HepG2 (cell line): ENCODE data around the gene MYO9A. TPM values are rescaled to one million over a fixed set of nuclear protein-coding genes. Genes with fewer than 3 reads are reported as not detected.

Source experiments
- ATAC-seq: fragments of 200-7000 bp; cut with Tn5 transposase; 3 replicates; pipeline ENCODE4 v1.9.1; 2020; ENCODE audit warnings: mild to moderate bottlenecking, moderate library complexity
- BruUV-seq: library from RNA; stranded (reverse); fragments of 400-500 nt; replicated peaks from 2 replicates; lab custom pipeline; 2021; lab: Mats Ljungman, UMichigan
- CTCF ChIA-PET: fragments of 300-600 bp; formaldehyde crosslinking; extraction: SDS; loops from one replicate; lab custom pipeline; 2021; ENCODE audit warnings: low total read pairs, inconsistent platforms, low intra/inter-chr PET ratio; lab: Yijun Ruan, JAX
- POLR2A ChIA-PET: fragments of 350-600 bp; sonication (Branson Sonifier 250); formaldehyde crosslinking; loops from one replicate; lab custom pipeline; 2020; ENCODE audit warnings: antibody characterized with exemption, inconsistent platforms; lab: Yijun Ruan, JAX
- DNase-seq: peaks from one replicate; pipeline ENCODE4 v3.0.0-alpha.2; 2015; ENCODE audit warnings: low spot score
- FAIRE-seq: peaks from 3 replicates; lab custom pipeline; 2011; peaks lifted over from hg19 to GRCh38; lab: Jason Lieb, UNC
- H2AFZ ChIP-seq: one replicate; pipeline ENCODE4 v1.6.1; 2011; ENCODE audit warnings: low read length, inconsistent platforms
- H3K27ac ChIP-seq: fragments of 300-600 bp; 3 replicates; pipeline ENCODE4 v1.8.0; 2011; ENCODE audit warnings: mixed run types, mild to moderate bottlenecking, mixed read lengths, low read length, inconsistent platforms; ENCODE audit not compliant: insufficient read depth; ENCODE audit errors: extremely low read length
- H3K27me3 ChIP-seq, 2 experiments: fragments of 200-600 bp in 1 of 2; 2 replicates in 1 of 2; 3 replicates in 1 of 2; pipeline versions ENCODE4 v1.6.0 to v1.8.0; 2011; ENCODE audit warnings: low read length in 2 of 2, mild to moderate bottlenecking in 2 of 2, moderate library complexity in 2 of 2, inconsistent platforms in 1 of 2; ENCODE audit not compliant: insufficient read depth in 2 of 2, control insufficient read depth in 1 of 2
- H3K36me3 ChIP-seq, 2 experiments: fragments of 200-600 bp in 1 of 2; replicated peaks in 1 of 2; 2 replicates in 1 of 2; 3 replicates in 1 of 2; pipeline versions ENCODE4 v1.5.1 to v1.8.0; 2011; ENCODE audit warnings: low read length in 2 of 2, inconsistent platforms in 1 of 2; ENCODE audit not compliant: insufficient read depth in 2 of 2, control insufficient read depth in 1 of 2
- H3K4me1 ChIP-seq: 2 replicates; pipeline ENCODE4 v1.5.1; 2012; ENCODE audit warnings: low read length, inconsistent platforms; ENCODE audit not compliant: insufficient read depth
- H3K4me2 ChIP-seq: 2 replicates; pipeline ENCODE4 v1.6.0; 2011; ENCODE audit warnings: low read depth, low read length, inconsistent platforms
- H3K4me3 ChIP-seq, 3 experiments: fragments of 200-600 bp in 1 of 3; sonication (generic), shearing (Covaris generic) in 1 of 3; replicated peaks in 1 of 3; 2 replicates each; pipeline ENCODE4 v1.5.1; 2011 to 2016; ENCODE audit warnings: low read length in 3 of 3, inconsistent platforms in 2 of 3, low read depth in 2 of 3, mild to moderate bottlenecking in 2 of 3, control low read depth in 1 of 3, mixed read lengths in 1 of 3; ENCODE audit not compliant: insufficient read depth in 1 of 3
- H3K79me2 ChIP-seq: one replicate; pipeline ENCODE4 v1.6.1; 2011; ENCODE audit warnings: low read length, inconsistent platforms; ENCODE audit not compliant: insufficient read depth
- H3K9ac ChIP-seq: 2 replicates; pipeline ENCODE4 v1.6.0; 2011; ENCODE audit warnings: mild to moderate bottlenecking, low read depth, low read length, inconsistent platforms; ENCODE audit not compliant: insufficient read depth
- H3K9me3 ChIP-seq: 2 replicates; pipeline ENCODE4 v1.5.1; 2012; ENCODE audit warnings: mild to moderate bottlenecking, low read length
- H4K20me1 ChIP-seq: 2 replicates; pipeline ENCODE4 v1.6.0; 2011; ENCODE audit warnings: inconsistent platforms, mild to moderate bottlenecking, low read length, moderate library complexity; ENCODE audit not compliant: insufficient read depth
- CBX5 ChIP-seq: sonication (generic); formaldehyde crosslinking; IDR thresholded peaks from 2 replicates; pipeline ENCODE4 v1.4.0; 2020; ENCODE audit warnings: missing genetic modification reagents, borderline replicate concordance
- DBP ChIP-seq: sonication (generic); formaldehyde crosslinking; IDR thresholded peaks from 2 replicates; pipeline ENCODE4 v1.4.0; 2020; ENCODE audit warnings: missing genetic modification reagents; ENCODE audit errors: not compliant biosample characterization
- ETV6 ChIP-seq: sonication (generic); formaldehyde crosslinking; conservative IDR thresholded peaks from 2 replicates; pipeline ENCODE4 v1.4.0; 2020; ENCODE audit warnings: missing genetic modification reagents
- GABPB1 ChIP-seq: IDR thresholded peaks from 2 replicates; pipeline ENCODE4 v1.6.1; 2016; ENCODE audit warnings: mild to moderate bottlenecking, missing genetic modification reagents, moderate library complexity, missing compliant biosample characterization
- HNRNPL ChIP-seq: fragments of 200-400 bp; formaldehyde crosslinking; IDR thresholded peaks from 2 replicates; pipeline ENCODE4 v1.6.1; 2017; ENCODE audit warnings: mild to moderate bottlenecking, low read depth, low read length
- JUNB ChIP-seq: sonication (generic); formaldehyde crosslinking; IDR thresholded peaks from 2 replicates; pipeline ENCODE4 v1.8.0; 2022; ENCODE audit warnings: missing genetic modification reagents, mild to moderate bottlenecking, borderline replicate concordance
- NR3C1 ChIP-seq: sonication (generic); formaldehyde crosslinking; IDR thresholded peaks from 2 replicates; pipeline ENCODE4 v1.4.0; 2020; ENCODE audit warnings: missing genetic modification reagents
- SATB2 ChIP-seq: sonication (generic); formaldehyde crosslinking; IDR thresholded peaks from 2 replicates; pipeline ENCODE4 v1.5.0; 2020; ENCODE audit warnings: missing genetic modification reagents
- ZNF142 ChIP-seq: sonication (generic); formaldehyde crosslinking; IDR thresholded peaks from 2 replicates; pipeline ENCODE4 v1.4.0; 2020; ENCODE audit warnings: missing genetic modification reagents
- ZNF414 ChIP-seq: sonication (generic); formaldehyde crosslinking; IDR thresholded peaks from 2 replicates; pipeline ENCODE4 v1.5.0; 2020; ENCODE audit warnings: missing genetic modification reagents
- ZNF724P ChIP-seq: sonication (generic); formaldehyde crosslinking; IDR thresholded peaks from 2 replicates; pipeline ENCODE4 v1.8.0; 2022; ENCODE audit warnings: missing genetic modification reagents, borderline replicate concordance
- ZNF776 ChIP-seq: sonication (generic); formaldehyde crosslinking; IDR thresholded peaks from 2 replicates; pipeline ENCODE4 v1.4.0; 2020; ENCODE audit warnings: mild to moderate bottlenecking, missing genetic modification reagents
- ZNF841 ChIP-seq: sonication (generic); formaldehyde crosslinking; IDR thresholded peaks from 2 replicates; pipeline ENCODE4 v1.8.1; 2023; ENCODE audit warnings: missing genetic modification reagents, borderline replicate concordance
- WGBS: methylation state at CpG from one replicate; pipeline ENCODE4 v1.1.6; 2017; ENCODE audit warnings: low lambda C conversion rate; 5-methylcytosine and 5-hydroxymethylcytosine counted together
- in situ Hi-C: cut with HindIII; loops from 2 replicates; pipeline ENCODE4 v1.10.0; 2017; ENCODE audit warnings: low pct_unique_long_range_greater_than_20kb; ENCODE audit not compliant: extremely low pct_ligation_motif_present
- intact Hi-C: fragments of 100-400 bp; cut with micrococcal nuclease; formaldehyde crosslinking; loops from one replicate; pipeline ENCODE4 v1.10.0; 2022; ENCODE audit not compliant: unreplicated experiment
- polyA plus RNA-seq, 8 experiments: library from polyadenylated mRNA; depleted of rRNA in 3 of 8; stranded (reverse) in 7 of 8; unstranded in 1 of 8; fragments of >200 nt; fragmentation: Illumina TruSeq in 4 of 8; extraction: Trizol in 4 of 8; gene quantifications; 2 replicates each; pipeline versions ENCODE4 v1.2.1 to v1.2.3, GENCODE V29; 2011 to 2016; ENCODE audit warnings: low read depth in 4 of 8, missing spikeins in 1 of 8, mixed read lengths in 1 of 8; ENCODE audit not compliant: insufficient read depth in 1 of 8
- total RNA-seq, 5 experiments: library from RNA; depleted of rRNA; stranded (reverse); fragments of >200 nt; fragmentation: Illumina TruSeq; extraction: Trizol; gene quantifications; 2 replicates each; pipeline ENCODE4 v1.2.3, GENCODE V29; 2016; ENCODE audit warnings: low read depth in 1 of 5

The MYO9A gene
- total and polyA plus RNA-seq, 2 of the 13 experiments (the other 11 are each of a cell fraction or from before 2014, with no cell fraction given) = 4.8 to 15.3 TPM

- POLR2A ChIA-PET = no interaction called here
- FAIRE-seq = no peak
- no peak overlapping the region for H2AFZ ChIP-seq
- intact Hi-C loops = no loop called here
- CTCF ChIA-PET = no interaction called here
- BruUV-seq = no TSS peak
- no peak for DNase-seq
- no peaks in the 10 kb centered on the region for H3K27me3 ChIP-seq
- TF ChIP-seq GABPB1 (CRISPR knock-in tag) (no peak), ZNF776 (CRISPR knock-in tag) (no peak), DBP (CRISPR knock-in tag) (no peak), ETV6 (CRISPR knock-in tag) (no peak), SATB2 (CRISPR knock-in tag) (no peak), CBX5 (CRISPR knock-in tag) (no peak), JUNB (no peak), ZNF724P (CRISPR knock-in tag) (no peak), ZNF841 (CRISPR knock-in tag) (no peak)
- no peaks in the 10 kb centered on the region for H3K36me3 ChIP-seq
- no peaks in the 10 kb centered on the region for H3K79me2 ChIP-seq
- no peak overlapping the region for H3K9ac ChIP-seq
- H3K27ac ChIP-seq = no peak overlapping the region
- no peaks in the 10 kb centered on the region for H3K9me3 ChIP-seq
- H3K4me2 ChIP-seq = no peak overlapping the region
- H3K4me1 ChIP-seq = no peaks in the 10 kb centered on the region
- H4K20me1 ChIP-seq = no peaks in the 10 kb centered on the region
- in situ Hi-C loops = no loop called here
- no peak for ATAC-seq
- no peak overlapping the region for H3K4me3 ChIP-seq
Observed at GRCh38 chr15:72098040-72098439, 19.9 kb downstream of the MYO9A start.

- ChIA-PET POLR2A (no interaction called here), CTCF (no interaction called here)
- FAIRE-seq = no peak
- H3K4me1 ChIP-seq = no peaks in the 10 kb centered on the region
- intact Hi-C loops (no loop called here), in situ Hi-C loops (no loop called here)
- H3K4me2 ChIP-seq = no peak overlapping the region
- no peaks in the 10 kb centered on the region for H4K20me1 ChIP-seq
- no peak overlapping the region for H2AFZ ChIP-seq
- H3K27ac ChIP-seq = no peak overlapping the region
- H3K36me3 ChIP-seq = no peaks in the 10 kb centered on the region
- WGBS = 93% methylated on average over 1 of the region's 1 CpG
- no peak overlapping the region for H3K9ac ChIP-seq
- TF ChIP-seq NR3C1 (CRISPR knock-in tag) (no peak), HNRNPL (no peak), ZNF142 (CRISPR knock-in tag) (no peak), ZNF414 (CRISPR knock-in tag) (no peak)
- no peak overlapping the region for H3K4me3 ChIP-seq
- H3K9me3 ChIP-seq = no peaks in the 10 kb centered on the region
- DNase-seq = no peak
- no peaks in the 10 kb centered on the region for H3K27me3 ChIP-seq
- no peak for ATAC-seq
- BruUV-seq = no TSS peak
- H3K79me2 ChIP-seq = no peaks in the 10 kb centered on the region
Observed at GRCh38 chr15:72096796-72097195, 21.2 kb downstream of the MYO9A start.
